ENCODE data around the gene DYRK2.

DYRK2 gene

DNA sequence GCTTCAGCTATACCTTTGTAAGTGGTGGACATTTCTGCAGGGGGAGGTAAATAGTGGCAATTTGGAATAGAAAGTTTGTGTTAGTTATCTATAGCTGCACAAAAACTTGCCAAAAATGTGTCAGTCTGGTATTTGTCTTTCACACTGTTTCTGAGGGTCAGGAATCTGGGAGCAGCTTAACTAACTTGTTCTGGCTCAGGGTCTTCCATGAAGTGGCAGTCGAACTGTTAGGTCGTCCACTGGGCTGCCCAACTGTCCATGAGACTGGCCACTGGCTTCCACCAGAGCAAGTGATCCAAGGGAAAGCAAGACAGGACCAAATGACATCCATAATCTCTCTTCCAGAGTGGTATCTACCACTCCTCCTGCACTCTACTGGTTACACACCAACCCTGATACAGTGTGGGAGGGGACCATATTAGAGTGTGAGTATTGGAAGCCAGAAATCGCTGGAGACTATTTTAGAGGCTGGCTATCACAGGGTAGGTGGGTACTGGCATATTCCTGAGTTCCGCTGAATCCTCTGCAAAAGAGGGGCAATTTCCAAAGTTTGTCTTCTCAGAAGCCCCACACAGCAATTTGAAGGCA, 60.9 kb downstream of the DYRK2 start:
- no peak for DNase-seq

DNA sequence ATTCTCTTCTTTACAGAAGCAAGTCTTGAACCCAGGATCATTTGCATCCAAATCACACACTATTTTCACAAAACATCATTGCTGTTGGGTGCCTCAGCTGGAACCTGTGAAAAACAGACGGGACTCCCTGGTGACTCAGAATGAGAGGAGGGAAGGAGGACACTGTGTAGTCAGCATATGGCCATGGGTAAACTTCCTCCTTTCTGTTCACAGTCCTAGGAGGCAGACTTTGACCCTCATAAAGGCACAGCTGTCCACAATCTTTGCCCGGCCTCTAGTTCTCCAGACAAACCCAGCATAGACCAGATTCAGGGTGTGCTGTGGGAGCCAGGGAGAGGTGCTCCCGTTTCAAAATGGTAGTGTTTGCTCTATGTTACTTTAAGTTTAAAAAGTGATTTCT, 62.0 kb downstream of the DYRK2 start:
- no peak for DNase-seq

DNA sequence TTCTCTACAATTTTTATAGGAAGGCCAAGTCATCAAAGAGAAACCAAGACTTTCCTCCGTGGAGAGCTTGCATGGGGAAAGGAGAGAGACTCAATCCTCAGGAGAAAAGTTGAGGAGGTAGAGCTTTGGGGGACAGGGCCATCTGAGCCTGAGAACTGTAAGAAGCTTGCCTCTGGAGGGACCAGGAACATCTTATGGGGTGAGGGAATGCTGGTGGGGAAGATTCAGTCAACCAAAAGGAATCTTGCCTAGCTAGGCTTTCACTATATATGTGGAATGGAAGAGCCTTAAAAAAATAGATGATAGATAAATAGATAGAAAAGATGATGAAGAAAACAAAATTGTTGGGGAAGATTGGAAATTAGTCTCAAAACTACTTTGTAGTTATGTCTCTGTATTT, 63.5 kb downstream of the DYRK2 start:
- no peak for DNase-seq

DNA sequence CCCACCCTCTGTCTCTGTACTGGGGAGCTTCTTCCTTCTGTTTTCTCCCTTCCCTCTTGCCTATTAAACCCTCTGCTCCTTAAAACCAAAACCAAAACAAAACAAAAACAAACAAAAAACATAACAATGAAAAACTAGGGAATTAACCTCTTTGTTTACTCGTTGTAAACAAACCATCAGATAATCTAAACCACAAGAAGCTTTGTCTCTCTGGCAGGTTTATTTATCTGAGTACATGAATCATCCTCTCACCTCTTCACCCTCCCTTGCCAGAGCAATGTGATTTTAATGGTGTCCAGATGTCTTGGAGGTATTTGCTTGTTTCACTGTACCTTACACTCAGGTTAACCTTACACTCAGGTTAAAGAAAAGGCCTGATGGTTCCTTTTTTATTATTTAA, 66.1 kb downstream of the DYRK2 start:
- no peak for DNase-seq
